Measurements from ENCODE around the gene GEN1.

The GEN1 gene

GRCh38 chr2:17753803-17754663, at the start of gene GEN1, which contains the start of gene SMC6:
Gene GEN1 (plus strand): TSS chr2:17754138. CDS start chr2:17759944, 5,806 bp downstream.
Gene SMC6 (minus strand): TSS chr2:17753810. CDS start chr2:17745946, 7,864 bp downstream.
- DNase-seq = peak; percentile 84

GRCh38 chr2:17706845-17707244, 47.1 kb upstream of the GEN1 start:
- no peak for DNase-seq

GRCh38 chr2:17708501-17708900, 45.4 kb upstream of the GEN1 start:
- DNase-seq = no peak

GRCh38 chr2:17709897-17710296, 44.0 kb upstream of the GEN1 start:
- no peak for DNase-seq

- DNase-seq = no peak
Measured at GRCh38 chr2:17710547-17711248, 43.2 kb upstream of the GEN1 start.

GRCh38 chr2:17713291-17713690, 40.6 kb upstream of the GEN1 start:
- no peak for DNase-seq

GRCh38 chr2:17717666-17718065, 36.3 kb upstream of the GEN1 start:
- DNase-seq = no peak

- no peak for DNase-seq
Measured at GRCh38 chr2:17718689-17719088, 35.2 kb upstream of the GEN1 start.

GRCh38 chr2:17719562-17720371, 34.2 kb upstream of the GEN1 start:
- no peak for DNase-seq

GRCh38 chr2:17728210-17728609, 25.7 kb upstream of the GEN1 start:
- DNase-seq = no peak

- DNase-seq = no peak
Measured at GRCh38 chr2:17729880-17730279, 24.1 kb upstream of the GEN1 start.

GRCh38 chr2:17733599-17733998, 20.3 kb upstream of the GEN1 start:
- DNase-seq = no peak

GRCh38 chr2:17735864-17736263, 18.1 kb upstream of the GEN1 start:
- DNase-seq = no peak

- DNase-seq = no peak
Measured at GRCh38 chr2:17736989-17737388, 16.9 kb upstream of the GEN1 start.

GRCh38 chr2:17740203-17740602, 13.7 kb upstream of the GEN1 start:
- DNase-seq = no peak

- DNase-seq = no peak
Measured at GRCh38 chr2:17747684-17748452, 6.1 kb upstream of the GEN1 start.

GRCh38 chr2:17748745-17749144, 5.2 kb upstream of the GEN1 start:
- no peak for DNase-seq

- no peak for DNase-seq
Measured at GRCh38 chr2:17749753-17750438, 4.0 kb upstream of the GEN1 start.

GRCh38 chr2:17752246-17752645, 1.7 kb upstream of the GEN1 start:
- no peak for DNase-seq

GRCh38 chr2:17752892-17753802, 791 bp upstream of the GEN1 start:
- peak; percentile 62 for DNase-seq

Measured in NK-92 treated with Interleukin-12 subunit alpha and Interleukin-12 subunit beta, amount 100 ng/mL, for 24 hours (cell line).